Esophagus (tissue), 2 donors: ENCODE results near the gene LRP2. TPM values are rescaled to one million over a fixed set of nuclear protein-coding genes. Genes with fewer than 3 reads are reported as not detected.

Source experiments
- H3K27ac ChIP-seq, 2 donors: one replicate each; pipeline ENCODE4 v1.5.1; 2013; ENCODE audit warnings: low read depth in 2 of 2, mild to moderate bottlenecking in 2 of 2, inconsistent platforms in 1 of 2, low read length in 1 of 2, moderate library complexity in 1 of 2
- H3K27me3 ChIP-seq, 2 donors: one replicate each; pipeline ENCODE4 v1.6.1; 2013; ENCODE audit warnings: low read length in 2 of 2, control low read depth in 1 of 2, mild to moderate bottlenecking in 1 of 2; ENCODE audit not compliant: insufficient read depth in 2 of 2, control insufficient read depth in 1 of 2
- H3K36me3 ChIP-seq, 2 donors: one replicate each; pipeline ENCODE4 v1.6.1; 2013; ENCODE audit warnings: low read length in 1 of 2; ENCODE audit not compliant: control insufficient read depth in 2 of 2, insufficient read depth in 2 of 2
- H3K4me1 ChIP-seq, 2 donors: one replicate each; pipeline ENCODE4 v1.6.1; 2013; ENCODE audit warnings: low read length in 1 of 2; ENCODE audit not compliant: control insufficient read depth in 2 of 2, insufficient read depth in 2 of 2
- H3K4me3 ChIP-seq, 2 donors: one replicate each; pipeline ENCODE4 v1.5.1; 2013; ENCODE audit warnings: low read length in 2 of 2, mild to moderate bottlenecking in 2 of 2, low read depth in 1 of 2, moderate library complexity in 1 of 2
- H3K9me3 ChIP-seq, 2 donors: one replicate each; pipeline ENCODE4 v1.6.1; 2013; ENCODE audit warnings: mild to moderate bottlenecking in 2 of 2, low read depth in 1 of 2, low read length in 1 of 2, moderate library complexity in 1 of 2; ENCODE audit not compliant: control insufficient read depth in 2 of 2, insufficient read depth in 1 of 2
- WGBS, 2 donors: extraction: QIAGEN DNeasy Blood & Tissue Kit; methylation state at CpG; one replicate each; pipeline ENCODE4 v1.1.7; 2013; 5-methylcytosine and 5-hydroxymethylcytosine counted together
- polyA plus RNA-seq, 2 donors: library from polyadenylated mRNA; stranded (reverse); fragments of 200-250 nt; gene quantifications; one replicate each; pipeline ENCODE4 v1.2.3, GENCODE V29; 2013
- donor health status: healthy with polysubstance abuse.
- donor health status: Bipolar disorder and iron deficiency.

Gene LRP2
- polyA plus RNA-seq, 2 donors = not detected

DNA sequence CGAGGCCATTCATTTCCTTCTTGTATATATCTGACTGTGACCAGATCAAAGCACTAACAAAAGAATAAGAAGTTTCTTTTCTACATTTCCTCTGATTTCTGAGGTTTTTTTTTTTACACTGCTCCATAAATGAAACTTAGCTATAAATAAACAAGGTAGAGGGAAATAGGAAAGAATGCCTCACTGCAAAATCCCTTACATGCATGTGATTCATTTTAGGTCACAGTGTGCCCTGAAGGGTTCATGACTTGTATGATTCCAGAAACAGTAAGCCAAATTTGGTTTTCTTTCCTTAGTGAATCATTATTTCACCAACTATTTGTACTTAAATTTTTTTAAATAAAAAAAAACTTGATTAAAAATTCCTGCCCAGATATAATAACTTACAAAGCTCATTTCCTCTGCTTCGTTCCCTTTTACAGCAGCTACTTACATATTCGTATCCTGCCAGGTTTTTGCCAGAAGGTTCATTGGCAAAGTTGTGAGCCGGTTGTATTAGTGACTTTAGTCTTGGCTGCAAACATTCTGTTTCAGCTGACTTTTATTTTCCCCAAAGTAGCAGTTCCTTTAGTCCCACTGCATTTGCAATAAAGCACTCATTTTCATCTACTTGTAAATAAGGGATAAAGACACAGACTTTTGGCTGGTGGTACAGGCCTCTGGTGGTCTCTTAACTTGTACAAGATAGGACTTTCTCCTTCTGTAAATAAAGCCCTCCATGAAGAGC lies 58.6 kb downstream of the LRP2 start:
- no peaks in the 10 kb centered on the region for H3K27me3 ChIP-seq
- H3K9me3 ChIP-seq = no peaks in the 10 kb centered on the region
- 33 to 44% methylated on average over 4 of the region's 4 CpGs for WGBS, 2 donors
- no peaks in the 10 kb centered on the region for H3K36me3 ChIP-seq
- no peak overlapping the region for H3K27ac ChIP-seq
- no peak overlapping the region for H3K4me3 ChIP-seq
- H3K4me1 ChIP-seq = no peaks in the 10 kb centered on the region

DNA sequence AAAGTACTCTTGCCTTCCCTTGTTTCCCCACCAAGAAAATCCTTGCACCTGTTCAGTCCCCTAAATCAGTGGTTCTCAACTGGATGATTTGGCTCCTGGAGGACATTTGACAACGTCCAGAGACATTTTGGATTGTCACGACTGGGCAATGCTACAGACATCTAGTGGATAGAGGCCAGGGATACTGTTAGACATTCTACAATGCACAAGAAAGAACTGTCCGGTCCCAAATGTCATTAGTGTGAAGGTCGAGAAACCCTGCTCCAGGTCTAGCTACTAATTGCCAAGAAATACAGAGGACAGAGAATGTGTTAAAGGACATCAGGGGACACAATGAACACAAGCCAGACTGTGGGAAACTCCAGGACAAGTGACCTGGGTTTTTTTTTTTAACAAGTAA lies 60.0 kb downstream of the LRP2 start:
- no peaks in the 10 kb centered on the region for H3K4me1 ChIP-seq
- no peak overlapping the region for H3K4me3 ChIP-seq
- H3K36me3 ChIP-seq = no peaks in the 10 kb centered on the region
- H3K27ac ChIP-seq = no peak overlapping the region
- no peaks in the 10 kb centered on the region for H3K9me3 ChIP-seq
- 63 to 79% methylated on average over 4 of the region's 4 CpGs for WGBS, 2 donors
- H3K27me3 ChIP-seq = no peaks in the 10 kb centered on the region

DNA sequence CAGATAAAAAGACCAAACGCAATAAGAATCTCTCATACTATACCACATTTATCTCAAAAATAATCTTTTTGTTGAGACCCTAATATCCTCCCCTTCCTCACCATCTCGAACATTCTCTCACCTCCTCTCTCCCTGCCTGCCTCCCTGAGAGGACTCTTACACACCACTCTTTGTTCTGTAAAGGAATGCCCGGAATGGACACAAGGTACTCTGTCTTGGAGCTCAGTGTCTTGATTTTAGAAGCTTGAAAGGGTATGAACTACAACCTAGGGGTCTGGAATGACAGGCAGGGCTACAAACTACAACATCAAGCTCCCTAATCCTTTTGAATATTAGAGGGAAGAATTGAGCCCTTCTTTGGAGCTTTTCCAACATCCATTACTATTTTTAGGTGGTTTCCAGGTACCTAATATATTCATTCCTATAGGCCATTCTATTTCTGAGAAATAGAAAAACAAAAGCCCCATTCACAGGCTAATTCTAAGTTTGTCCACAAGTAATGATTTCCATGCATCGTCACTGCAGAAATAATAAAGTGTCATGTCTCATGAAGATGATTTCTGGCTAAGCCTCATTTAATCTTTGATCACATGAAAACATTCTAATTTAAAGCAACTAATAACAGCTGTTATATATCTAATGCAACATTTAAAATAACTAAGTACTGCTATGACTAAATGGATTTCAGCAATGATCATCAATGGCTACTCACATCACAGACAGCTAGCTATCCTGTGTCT lies 60.6 kb downstream of the LRP2 start:
- no peaks in the 10 kb centered on the region for H3K4me1 ChIP-seq
- H3K4me3 ChIP-seq = no peak overlapping the region
- WGBS, 2 donors = 52 to 64% methylated on average over 4 of the region's 4 CpGs
- H3K27ac ChIP-seq = no peak overlapping the region
- no peaks in the 10 kb centered on the region for H3K27me3 ChIP-seq
- no peaks in the 10 kb centered on the region for H3K9me3 ChIP-seq
- no peaks in the 10 kb centered on the region for H3K36me3 ChIP-seq

DNA sequence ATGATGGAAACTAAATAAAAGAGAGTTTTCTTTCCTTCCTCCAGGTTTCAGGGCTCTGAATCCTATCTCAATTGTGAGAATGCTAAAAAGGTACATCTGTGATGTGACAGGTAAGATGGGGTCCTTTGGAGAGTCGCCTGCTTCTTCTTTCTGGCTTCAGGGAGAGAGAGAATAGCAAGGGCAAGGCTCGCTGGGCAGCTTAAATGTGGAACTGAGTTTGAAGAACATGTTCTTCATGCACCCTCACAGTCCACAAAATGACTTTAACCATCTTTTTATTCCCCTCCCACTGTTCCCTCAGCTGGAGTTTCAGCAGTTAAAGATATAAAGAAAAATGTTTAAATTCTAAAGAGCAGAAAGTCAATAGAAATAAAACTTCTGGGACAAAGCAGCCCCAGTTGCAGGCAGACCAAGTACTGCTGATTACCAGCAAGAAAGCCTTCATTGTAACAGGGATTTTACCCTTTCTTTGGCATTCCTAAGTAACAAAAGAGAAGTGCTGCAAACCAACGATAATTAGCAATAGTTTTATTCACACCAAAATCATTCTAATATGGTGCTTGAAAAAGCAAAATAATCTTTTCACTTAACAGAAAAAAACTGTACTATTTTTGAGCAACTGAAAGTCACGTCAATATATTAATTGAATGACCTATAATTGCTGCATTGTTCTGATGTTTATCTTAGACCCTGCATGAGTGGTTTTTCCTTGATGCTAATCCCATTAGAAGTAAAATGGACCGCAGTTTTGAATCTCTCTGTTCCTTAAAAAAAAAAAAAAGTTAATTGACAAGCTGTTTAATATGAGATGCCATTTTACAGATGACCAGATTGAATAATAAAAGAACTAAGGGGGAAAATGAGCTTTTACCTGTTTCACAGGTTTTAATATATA lies 61.5 kb downstream of the LRP2 start:
- no peaks in the 10 kb centered on the region for H3K9me3 ChIP-seq
- no peaks in the 10 kb centered on the region for H3K36me3 ChIP-seq
- no peaks in the 10 kb centered on the region for H3K27me3 ChIP-seq
- no peaks in the 10 kb centered on the region for H3K4me1 ChIP-seq
- H3K4me3 ChIP-seq = no peak overlapping the region
- 34 to 41% methylated on average over 5 of the region's 5 CpGs for WGBS, 2 donors
- no peak overlapping the region for H3K27ac ChIP-seq

DNA sequence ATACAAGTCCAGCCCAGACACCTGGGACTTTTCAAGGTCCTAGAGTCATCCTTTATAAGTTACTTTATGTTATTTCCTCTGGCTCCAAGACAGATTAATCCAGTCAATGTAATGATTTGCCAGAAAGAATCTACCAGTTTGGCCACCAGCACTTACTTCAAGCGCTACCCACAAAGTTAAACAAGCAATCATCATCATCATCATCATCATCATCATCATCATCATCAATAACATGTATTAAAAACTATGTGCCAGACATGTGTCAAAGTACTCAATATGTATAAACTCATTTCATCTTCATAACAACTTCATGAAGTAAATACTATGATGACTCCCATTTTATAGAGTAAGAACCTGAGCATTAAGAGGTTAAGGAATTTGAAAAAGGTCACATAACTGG lies 64.3 kb downstream of the LRP2 start:
- no peak overlapping the region for H3K27ac ChIP-seq
- no peaks in the 10 kb centered on the region for H3K9me3 ChIP-seq
- H3K27me3 ChIP-seq = no peaks in the 10 kb centered on the region
- 86 to 91% methylated on average over 1 of the region's 1 CpG for WGBS, 2 donors
- H3K36me3 ChIP-seq = no peaks in the 10 kb centered on the region
- no peak overlapping the region for H3K4me3 ChIP-seq
- no peaks in the 10 kb centered on the region for H3K4me1 ChIP-seq

DNA sequence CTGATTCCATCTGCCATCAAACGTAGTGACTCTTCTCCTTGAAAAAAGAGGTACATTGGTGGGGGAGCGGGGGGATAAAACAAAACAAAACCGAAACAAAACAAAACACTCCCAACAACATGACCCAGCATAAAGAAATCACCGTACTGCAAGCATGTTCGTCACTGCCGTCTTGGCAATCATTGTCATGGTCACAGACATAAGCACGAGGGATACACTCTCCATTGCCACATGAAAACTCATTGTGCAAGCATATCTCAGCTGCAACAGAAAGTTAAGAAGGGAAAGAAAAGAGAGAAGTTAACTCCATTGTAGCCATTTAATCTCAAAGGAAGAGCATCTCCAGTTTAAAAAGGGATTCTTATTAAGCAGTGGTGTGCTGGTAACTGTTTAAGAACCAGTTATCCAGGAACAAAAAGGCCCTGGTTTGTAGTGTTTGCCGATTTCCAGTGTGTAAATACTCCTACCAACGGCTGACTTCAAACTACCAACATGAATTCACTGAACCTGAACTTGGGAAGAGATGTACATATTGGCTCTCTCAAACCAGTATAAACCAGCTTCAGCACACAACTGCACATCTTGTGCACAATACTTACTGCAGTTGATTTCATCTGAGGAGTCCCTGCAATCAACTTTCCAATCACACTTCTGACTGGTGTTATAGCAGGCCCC lies 68.2 kb downstream of the LRP2 start:
- Histone ChIP-seq H3K4me1 (no peaks in the 10 kb centered on the region), H3K36me3 (no peaks in the 10 kb centered on the region), H3K27ac (no peak overlapping the region), H3K9me3 (no peaks in the 10 kb centered on the region), H3K27me3 (no peaks in the 10 kb centered on the region), H3K4me3 (no peak overlapping the region)
- WGBS, 2 donors = 66 to 74% methylated on average over 9 of the region's 9 CpGs

DNA sequence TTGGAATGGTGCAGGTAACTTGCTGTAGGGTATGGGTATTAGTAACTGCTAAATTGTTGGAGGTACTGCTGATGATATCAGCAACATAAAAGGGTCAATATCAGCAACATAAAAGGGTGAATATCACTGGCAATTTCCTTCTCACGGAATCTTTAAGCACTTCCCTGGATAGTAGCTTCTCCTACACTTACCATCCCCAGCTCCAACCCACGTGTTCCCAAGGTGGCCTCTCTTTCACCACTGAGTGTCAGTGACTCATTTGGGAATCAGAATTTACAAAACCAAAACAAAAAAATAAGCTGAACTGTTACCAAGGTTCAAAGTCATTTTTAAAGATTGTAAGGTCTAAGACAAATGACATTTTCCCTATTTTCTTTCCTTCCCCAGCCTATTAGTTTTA lies 70.8 kb downstream of the LRP2 start:
- H3K9me3 ChIP-seq = no peaks in the 10 kb centered on the region
- no peaks in the 10 kb centered on the region for H3K27me3 ChIP-seq
- no peak overlapping the region for H3K4me3 ChIP-seq
- WGBS, 2 donors = 47 to 52% methylated on average over 2 of the region's 2 CpGs
- no peaks in the 10 kb centered on the region for H3K4me1 ChIP-seq
- no peaks in the 10 kb centered on the region for H3K36me3 ChIP-seq
- no peak overlapping the region for H3K27ac ChIP-seq

DNA sequence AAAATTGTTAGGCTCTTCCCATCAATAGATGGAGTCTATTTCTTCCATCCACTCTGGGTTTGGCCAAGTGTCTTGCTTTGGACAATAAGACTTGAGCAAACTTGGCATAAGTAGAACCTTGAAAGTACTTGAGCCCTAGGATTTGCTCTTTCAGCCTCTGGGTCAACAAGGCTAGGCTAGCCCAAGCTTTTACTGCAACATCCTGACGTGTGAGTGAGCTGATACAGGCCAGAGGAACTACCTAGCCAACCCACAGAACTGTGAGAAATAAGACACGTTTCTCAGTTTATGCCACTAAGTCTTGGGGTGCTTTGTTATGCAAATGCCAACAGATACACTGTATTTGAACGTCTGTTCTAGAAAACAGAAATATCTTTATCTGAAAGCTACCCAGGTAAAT lies 71.9 kb downstream of the LRP2 start:
- Histone ChIP-seq H3K36me3 (no peaks in the 10 kb centered on the region), H3K27ac (no peak overlapping the region), H3K4me3 (no peak overlapping the region), H3K9me3 (no peaks in the 10 kb centered on the region), H3K27me3 (no peaks in the 10 kb centered on the region), H3K4me1 (no peaks in the 10 kb centered on the region)
- WGBS, 2 donors = 50 to 54% methylated on average over 3 of the region's 3 CpGs

DNA sequence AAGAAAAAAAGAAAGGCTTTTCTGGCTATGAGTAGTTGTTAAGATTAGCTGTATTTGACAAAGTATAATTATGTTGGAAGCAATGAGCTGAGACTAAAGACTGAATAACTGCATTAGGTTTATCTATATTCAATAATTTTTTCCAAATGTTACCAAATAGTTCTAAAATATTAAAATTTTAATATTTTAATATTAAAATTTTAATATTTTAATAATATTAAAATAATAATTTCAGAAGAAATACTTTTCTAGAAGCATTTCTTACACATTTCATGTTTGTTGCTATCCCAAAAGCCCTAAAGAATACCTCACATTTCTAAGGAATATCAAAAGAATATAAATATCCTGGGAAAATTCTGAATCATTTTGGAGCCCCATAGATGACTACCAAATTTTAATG lies 74.7 kb downstream of the LRP2 start:
- H3K4me3 ChIP-seq = no peak overlapping the region
- H3K36me3 ChIP-seq = no peaks in the 10 kb centered on the region
- no peaks in the 10 kb centered on the region for H3K27me3 ChIP-seq
- no peaks in the 10 kb centered on the region for H3K4me1 ChIP-seq
- no peak overlapping the region for H3K27ac ChIP-seq
- no peaks in the 10 kb centered on the region for H3K9me3 ChIP-seq
